Erythroblast (primary cell): Measurements from ENCODE around the gene EVI5.

Experiments used
- GATA1 ChIP-seq: IDR thresholded peaks from 2 replicates; pipeline ENCODE4 v1.6.1; 2011; ENCODE audit warnings: low read depth, mild to moderate bottlenecking, control low read depth, low read length, moderate library complexity
- POLR2A ChIP-seq: IDR thresholded peaks from 2 replicates; pipeline ENCODE4 v1.6.1; 2011; ENCODE audit warnings: mild to moderate bottlenecking, low read length

DNA sequence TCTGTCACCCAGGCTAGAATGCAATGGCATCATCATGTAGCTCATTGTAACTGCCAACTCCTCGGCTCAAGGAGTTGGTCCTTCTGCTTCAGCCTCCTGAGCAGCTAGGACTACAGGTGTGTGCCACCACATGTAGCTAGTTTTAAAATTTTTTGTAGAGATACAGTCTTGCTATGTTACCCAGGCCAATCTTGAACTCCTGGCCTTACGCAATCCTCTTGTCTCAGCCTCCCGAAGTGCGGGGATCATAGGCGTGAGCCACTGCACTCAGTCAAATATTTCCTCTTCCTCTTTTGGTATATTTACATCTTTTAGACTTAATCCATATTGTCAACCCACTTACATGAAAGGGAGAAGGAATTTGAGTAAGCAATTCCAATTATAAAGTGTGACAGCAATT lies 121.1 kb downstream of the EVI5 start:
- no peak for TF ChIP-seq POLR2A
- TF ChIP-seq GATA1 = no peak
